ENCODE results near the gene SMNDC1.

- TF ChIP-seq CTCF (conservative IDR thresholded peaks at IDR 0.05): no peak
- TF ChIP-seq ZFX (IDR thresholded peaks at IDR 0.05): no peak
These were observed 44.7 kb upstream of the SMNDC1 start for GRCh38 chr10:110349386-110349785.

Data from C4-2B (cell line).